ENCODE measurements around the gene KAZN. TPM values are rescaled to one million over a fixed set of nuclear protein-coding genes. Genes with fewer than 3 reads are reported as not detected.

The KAZN gene
- polyA plus RNA-seq, 1 donor (not counting 4 experiments of a cell fraction or from before 2014, with no cell fraction given), result 5.9 TPM

DNA sequence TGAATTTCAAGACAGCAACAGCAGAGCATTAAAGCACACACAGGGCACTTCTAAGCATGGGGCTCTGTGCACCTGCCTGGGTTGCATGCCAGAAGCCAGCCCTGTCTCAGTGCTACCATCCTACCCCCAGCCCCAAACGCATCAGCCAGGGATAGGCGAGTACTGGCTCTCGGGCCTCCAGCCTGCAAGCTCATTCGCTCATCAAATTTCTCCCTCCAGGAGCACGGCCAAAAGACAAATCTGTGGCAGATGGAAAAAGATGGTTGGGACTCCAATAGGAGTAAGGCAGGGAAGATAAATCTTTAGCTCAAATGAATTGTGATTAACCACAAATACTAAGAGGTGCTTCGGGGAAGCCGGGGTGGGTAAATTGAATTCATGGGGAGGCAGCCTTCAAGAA, 189.6 kb downstream of the KAZN start:
- H3K4me2 ChIP-seq (ENCODE audit: control insufficient read depth, extremely low read depth, insufficient read depth, low read depth, low read length), result no peak overlapping the region
- dilution Hi-C loops (cut with MboI; ENCODE audit: extremely low pct_ligation_motif_present, low sequenced_read_pairs), result loop anchor here (25.0 kb wide), 1 partner anchor 299 kb away; no protein-coding TSS in a partner anchor
- H2AFZ ChIP-seq (ENCODE audit: control insufficient read depth, low read length), result no peak overlapping the region
- peaks cover 16% of the 10 kb centered on the region for H3K4me1 ChIP-seq (ENCODE audit: control insufficient read depth, extremely low read depth, insufficient read depth, low read length)
- H3K9me3 ChIP-seq (ENCODE audit: control insufficient read depth, low read depth, low read length), result no peaks in the 10 kb centered on the region
- H3K79me2 ChIP-seq (ENCODE audit: control insufficient read depth, insufficient read depth, low read length), result no peaks in the 10 kb centered on the region
- H3K36me3 ChIP-seq (ENCODE audit: control insufficient read depth in 2 of 2, extremely low read depth in 1 of 2, insufficient read depth in 2 of 2, low read length in 2 of 2), result no peaks in the 10 kb centered on the region
- peaks cover 3% of the 10 kb centered on the region for H3K27me3 ChIP-seq (ENCODE audit: control insufficient read depth, extremely low read depth, insufficient read depth, low read length)
- H3K27ac ChIP-seq (ENCODE audit: control insufficient read depth, insufficient read depth, low read length), result no peak overlapping the region
- H4K20me1 ChIP-seq (ENCODE audit: control insufficient read depth, extremely low read depth, insufficient read depth, low read length), result no peaks in the 10 kb centered on the region
- TF ChIP-seq EZH2 (IDR thresholded peaks at IDR 0.05; ENCODE audit: low read length), result no peak
- TF ChIP-seq, protein P1, sequence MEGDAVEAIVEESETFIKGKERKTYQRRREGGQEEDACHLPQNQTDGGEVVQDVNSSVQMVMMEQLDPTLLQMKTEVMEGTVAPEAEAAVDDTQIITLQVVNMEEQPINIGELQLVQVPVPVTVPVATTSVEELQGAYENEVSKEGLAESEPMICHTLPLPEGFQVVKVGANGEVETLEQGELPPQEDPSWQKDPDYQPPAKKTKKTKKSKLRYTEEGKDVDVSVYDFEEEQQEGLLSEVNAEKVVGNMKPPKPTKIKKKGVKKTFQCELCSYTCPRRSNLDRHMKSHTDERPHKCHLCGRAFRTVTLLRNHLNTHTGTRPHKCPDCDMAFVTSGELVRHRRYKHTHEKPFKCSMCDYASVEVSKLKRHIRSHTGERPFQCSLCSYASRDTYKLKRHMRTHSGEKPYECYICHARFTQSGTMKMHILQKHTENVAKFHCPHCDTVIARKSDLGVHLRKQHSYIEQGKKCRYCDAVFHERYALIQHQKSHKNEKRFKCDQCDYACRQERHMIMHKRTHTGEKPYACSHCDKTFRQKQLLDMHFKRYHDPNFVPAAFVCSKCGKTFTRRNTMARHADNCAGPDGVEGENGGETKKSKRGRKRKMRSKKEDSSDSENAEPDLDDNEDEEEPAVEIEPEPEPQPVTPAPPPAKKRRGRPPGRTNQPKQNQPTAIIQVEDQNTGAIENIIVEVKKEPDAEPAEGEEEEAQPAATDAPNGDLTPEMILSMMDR (optimal IDR thresholded peaks at IDR 0.05 in 1 of 3, IDR thresholded peaks at IDR 0.05 in 1 of 3, conservative IDR thresholded peaks at IDR 0.05 in 1 of 3; ENCODE audit: extremely low read depth in 1 of 3, insufficient read depth in 2 of 3, low read length in 3 of 3), result no peak
- no peak overlapping the region for H3K4me3 ChIP-seq (ENCODE audit: control insufficient read depth in 2 of 3, extremely low read depth in 1 of 3, insufficient read depth in 2 of 3, low read depth in 1 of 3, low read length in 3 of 3)
- H3K9ac ChIP-seq (ENCODE audit: control insufficient read depth, extremely low read depth, insufficient read depth, low read length), result no peak overlapping the region
- no peak for FAIRE-seq
- no peaks in the 10 kb centered on the region for H3K9me1 ChIP-seq (ENCODE audit: control insufficient read depth, extremely low read depth, insufficient read depth, low read length)
- DNase-seq (ENCODE audit: low read depth, low spot score), result no peak

DNA sequence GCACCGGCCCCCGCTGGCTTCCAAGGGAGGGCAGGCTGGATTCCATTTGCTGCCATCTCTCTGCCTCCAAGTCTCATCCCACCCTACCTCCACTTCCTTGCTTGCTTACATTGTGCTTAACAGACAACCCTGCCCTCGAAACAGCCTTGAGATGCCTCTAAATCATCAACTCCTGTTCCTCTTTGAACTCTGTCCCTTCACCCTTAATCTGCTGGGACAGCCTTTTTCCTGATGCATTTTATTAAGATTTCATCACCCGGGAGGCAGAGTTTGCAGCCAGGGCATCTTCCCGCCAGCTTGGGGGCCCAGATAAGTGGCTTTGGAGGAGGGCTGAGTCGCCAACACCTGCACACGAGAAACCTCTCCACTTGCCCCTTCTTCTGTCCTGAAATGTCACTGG, 192.5 kb downstream of the KAZN start:
- DNase-seq (ENCODE audit: low read depth, low spot score), result no peak
- Histone ChIP-seq H3K4me2 (ENCODE audit: control insufficient read depth, extremely low read depth, insufficient read depth, low read depth, low read length) (no peak overlapping the region), H3K79me2 (ENCODE audit: control insufficient read depth, insufficient read depth, low read length) (no peaks in the 10 kb centered on the region), H4K20me1 (ENCODE audit: control insufficient read depth, extremely low read depth, insufficient read depth, low read length) (no peaks in the 10 kb centered on the region), H3K9me1 (ENCODE audit: control insufficient read depth, extremely low read depth, insufficient read depth, low read length) (no peaks in the 10 kb centered on the region), H3K4me3 (ENCODE audit: control insufficient read depth in 2 of 3, extremely low read depth in 1 of 3, insufficient read depth in 2 of 3, low read depth in 1 of 3, low read length in 3 of 3) (no peak overlapping the region), H3K27ac (ENCODE audit: control insufficient read depth, insufficient read depth, low read length) (no peak overlapping the region), H3K27me3 (ENCODE audit: control insufficient read depth, extremely low read depth, insufficient read depth, low read length) (peaks cover 3% of the 10 kb centered on the region), H3K4me1 (ENCODE audit: control insufficient read depth, extremely low read depth, insufficient read depth, low read length) (peaks cover 16% of the 10 kb centered on the region), H3K9me3 (ENCODE audit: control insufficient read depth, low read depth, low read length) (no peaks in the 10 kb centered on the region), H3K36me3 (ENCODE audit: control insufficient read depth in 2 of 2, extremely low read depth in 1 of 2, insufficient read depth in 2 of 2, low read length in 2 of 2) (no peaks in the 10 kb centered on the region), H2AFZ (ENCODE audit: control insufficient read depth, low read length) (no peak overlapping the region), H3K9ac (ENCODE audit: control insufficient read depth, extremely low read depth, insufficient read depth, low read length) (no peak overlapping the region)
- TF ChIP-seq EZH2 (IDR thresholded peaks at IDR 0.05; ENCODE audit: low read length), result no peak
- TF ChIP-seq, protein P1 (optimal IDR thresholded peaks at IDR 0.05 in 1 of 3, IDR thresholded peaks at IDR 0.05 in 1 of 3, conservative IDR thresholded peaks at IDR 0.05 in 1 of 3; ENCODE audit: extremely low read depth in 1 of 3, insufficient read depth in 2 of 3, low read length in 3 of 3), result no peak
- FAIRE-seq, result no peak
- dilution Hi-C loops (cut with MboI; ENCODE audit: extremely low pct_ligation_motif_present, low sequenced_read_pairs), result loop anchor here (25.0 kb wide), 1 partner anchor 296 kb away; no protein-coding TSS in a partner anchor
